Activated T-helper 1 cell treated with anti-CD3 and anti-CD28 coated beads, Interleukin-2, amount 50 U/mL, for 16 hours (primary cell): ENCODE measurements around the gene ARHGEF1.

Experiments used
- DNase-seq, 2 donors: peaks; one replicate each; pipeline ENCODE4 v3.0.0-alpha.2; 2020; ENCODE audit warnings: low read depth in 1 of 2, low spot score in 1 of 2

ARHGEF1 gene

DNA sequence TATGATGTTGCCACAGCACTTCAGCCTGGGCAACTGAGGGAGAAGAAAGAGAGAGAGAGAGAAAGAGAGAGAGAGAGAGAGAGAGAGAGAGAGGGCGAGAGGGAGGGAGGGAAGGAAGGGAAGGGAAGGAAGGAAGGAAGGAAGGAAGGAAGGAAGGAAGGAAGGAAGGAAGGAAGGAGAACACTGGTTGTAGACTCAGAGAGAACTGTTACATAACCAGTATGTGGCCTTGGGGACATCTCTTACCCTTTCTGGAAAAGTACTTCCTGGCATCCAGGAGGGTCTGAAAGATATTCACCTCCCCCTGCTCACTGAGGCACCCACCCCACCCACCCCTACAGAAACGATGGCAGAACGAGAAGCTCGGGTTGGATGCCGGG lies 2.7 kb upstream of the ARHGEF1 start:
- DNase-seq = no peak

DNA sequence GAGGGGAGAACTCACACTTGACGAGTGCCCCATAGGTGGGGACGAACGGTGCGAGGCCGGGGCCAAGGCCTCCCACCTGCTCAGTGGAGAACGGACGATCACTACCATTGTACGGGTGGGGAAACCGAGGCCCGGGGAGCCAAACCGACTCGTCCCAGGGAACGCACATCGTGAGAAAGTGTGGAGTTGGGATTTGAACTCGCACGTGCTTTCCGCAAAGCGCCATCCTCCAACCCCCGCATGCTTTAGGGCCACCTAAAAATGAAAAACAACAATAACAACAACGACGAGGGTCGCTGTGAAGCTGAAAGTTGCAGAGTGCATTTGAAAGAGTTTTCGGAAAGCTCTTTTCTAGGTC lies 458 bp downstream of the ARHGEF1 start:
- DNase-seq = no peak

DNA sequence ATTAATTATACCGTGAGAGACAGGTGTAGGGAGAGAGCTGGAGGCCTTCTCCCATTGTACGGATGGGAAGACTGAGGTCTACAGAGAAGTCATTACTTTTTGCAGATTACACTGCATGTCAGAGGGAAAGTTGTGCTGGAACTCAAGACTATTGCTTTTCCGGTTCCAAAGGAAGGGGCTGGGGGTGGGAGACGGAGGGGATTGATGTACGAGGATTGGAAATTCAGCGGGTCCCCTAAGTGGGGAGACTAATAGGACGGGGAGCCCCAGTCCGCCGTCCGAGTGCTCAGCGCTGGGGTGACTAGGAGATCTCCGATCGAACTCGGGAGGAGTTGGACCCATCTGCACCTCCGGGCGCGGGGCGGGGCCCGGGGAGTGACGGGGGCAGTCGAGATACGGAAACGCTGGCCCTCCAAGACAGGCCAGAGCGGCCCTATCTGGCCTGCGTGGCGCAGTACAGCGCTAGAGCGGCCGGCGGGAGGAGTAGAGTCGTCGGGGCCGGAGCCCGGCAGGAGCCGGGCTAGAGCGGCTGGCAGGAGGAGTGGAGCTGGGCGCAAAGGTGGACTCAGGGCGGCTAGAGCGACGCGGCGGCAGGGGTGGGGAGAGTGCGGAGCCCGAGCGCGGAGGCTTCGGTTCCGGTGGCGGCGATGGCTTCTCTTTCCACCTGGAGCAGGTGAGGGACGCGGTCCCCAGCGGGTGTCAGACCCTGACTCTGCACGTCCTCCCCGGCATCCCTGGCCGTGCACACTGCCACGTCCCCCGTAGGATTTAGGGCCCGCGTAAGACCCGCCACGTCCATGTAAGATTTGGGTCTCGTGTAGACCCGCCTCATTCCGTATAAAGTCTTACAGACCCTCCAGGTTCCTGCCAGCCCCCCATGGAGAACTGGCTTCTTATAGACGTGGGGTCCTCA lies 1.1 kb downstream of the ARHGEF1 start:
- DNase-seq = peak; percentile 76 to 78

DNA sequence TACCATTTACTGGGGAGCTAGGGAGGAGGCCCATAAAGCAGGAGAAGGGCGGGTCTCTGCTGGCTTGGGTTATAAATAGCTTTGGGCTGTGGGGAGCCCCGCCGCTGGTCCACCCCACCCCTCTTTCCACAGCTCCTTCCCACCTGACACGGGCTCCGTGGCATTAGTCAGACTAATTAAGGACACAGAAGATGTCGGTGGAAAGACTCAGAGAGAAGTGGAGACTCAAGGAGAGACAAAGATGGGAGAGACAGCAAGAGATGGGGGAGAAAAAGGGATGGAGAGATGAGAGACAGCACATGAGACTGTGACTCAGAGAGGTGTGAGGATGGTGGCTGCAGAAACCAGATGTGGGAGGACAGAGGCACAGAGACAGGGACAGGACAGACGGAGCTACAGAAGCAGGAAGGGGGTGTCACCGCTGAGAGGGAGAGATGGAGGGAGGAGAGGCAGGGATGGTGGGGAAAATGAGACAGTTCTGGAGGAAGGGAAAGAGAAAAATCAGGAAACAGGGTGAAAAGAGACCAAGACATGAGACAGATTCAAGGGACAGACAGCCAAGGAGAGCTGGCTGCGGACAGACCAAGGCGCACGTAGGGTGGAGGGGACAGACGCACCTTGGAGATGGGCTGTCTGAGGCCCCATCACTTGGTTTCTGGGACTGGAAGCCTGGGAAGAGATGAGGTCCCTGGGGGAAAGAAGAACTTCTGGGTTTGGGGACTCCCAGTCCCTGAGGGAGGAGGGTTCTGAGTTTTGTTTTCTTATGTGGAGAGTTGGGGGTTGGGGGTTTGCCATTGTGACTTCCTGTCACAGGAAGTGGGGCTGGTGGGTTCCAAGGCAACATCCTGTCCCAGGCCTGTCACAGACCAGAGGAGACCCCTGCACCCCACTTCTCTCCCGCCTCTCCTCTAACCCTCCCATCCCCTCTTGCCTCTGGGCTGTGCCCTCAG lies 4.1 kb downstream of the ARHGEF1 start:
- DNase-seq = peak; percentile 26 to 52

DNA sequence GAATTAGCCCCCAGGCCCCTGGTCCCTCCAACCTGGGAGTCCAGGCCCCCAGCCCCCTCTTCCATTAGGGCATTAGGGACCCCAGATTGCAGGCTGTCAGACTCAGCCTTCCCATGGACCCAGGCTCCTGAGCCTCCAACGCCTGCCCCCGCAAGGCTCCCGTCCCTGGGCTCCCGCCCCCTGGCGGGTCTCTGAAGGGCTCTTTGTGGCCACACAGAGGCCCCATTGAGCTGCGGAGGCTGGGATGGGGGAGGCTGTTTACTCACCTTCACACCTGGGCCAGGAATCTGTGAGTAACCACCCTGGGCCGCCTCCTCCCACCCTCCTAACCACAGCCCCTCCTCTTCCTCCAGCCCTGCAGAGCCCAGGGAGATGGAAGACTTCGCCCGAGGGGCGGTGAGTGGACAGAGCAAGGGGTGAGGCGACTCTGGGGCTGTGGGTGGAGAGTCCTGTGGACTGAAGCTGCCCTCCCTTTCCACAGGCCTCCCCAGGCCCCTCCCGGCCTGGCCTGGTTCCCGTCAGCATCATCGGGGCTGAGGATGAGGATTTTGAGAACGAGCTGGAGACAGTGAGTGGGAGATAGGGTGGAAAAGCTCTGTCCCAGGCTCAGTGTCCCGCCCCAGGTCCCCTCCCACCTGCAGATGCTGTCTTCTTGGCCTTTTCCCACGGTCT lies 4.9 kb downstream of the ARHGEF1 start:
- DNase-seq = peak; percentile 75 to 81

DNA sequence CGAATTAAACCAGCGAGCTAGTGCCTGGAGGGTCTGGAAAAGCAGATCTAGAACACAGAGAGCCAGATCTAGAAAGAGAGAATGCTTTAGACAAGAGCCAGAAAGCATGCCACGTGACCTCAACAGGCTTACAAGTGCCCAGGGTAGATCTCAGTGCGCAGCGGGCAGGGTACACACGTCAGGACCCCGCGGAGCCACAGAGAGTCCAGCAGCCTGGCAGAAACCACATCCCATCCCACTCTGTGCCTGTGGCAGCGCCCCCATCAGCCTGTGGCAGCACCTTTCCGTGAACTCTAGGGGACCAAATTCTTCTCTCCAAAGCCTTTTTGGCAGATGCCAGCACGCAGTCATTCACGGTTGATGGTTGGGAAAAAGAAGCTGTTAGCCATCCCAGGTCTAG lies 5.9 kb downstream of the ARHGEF1 start:
- no peak for DNase-seq

DNA sequence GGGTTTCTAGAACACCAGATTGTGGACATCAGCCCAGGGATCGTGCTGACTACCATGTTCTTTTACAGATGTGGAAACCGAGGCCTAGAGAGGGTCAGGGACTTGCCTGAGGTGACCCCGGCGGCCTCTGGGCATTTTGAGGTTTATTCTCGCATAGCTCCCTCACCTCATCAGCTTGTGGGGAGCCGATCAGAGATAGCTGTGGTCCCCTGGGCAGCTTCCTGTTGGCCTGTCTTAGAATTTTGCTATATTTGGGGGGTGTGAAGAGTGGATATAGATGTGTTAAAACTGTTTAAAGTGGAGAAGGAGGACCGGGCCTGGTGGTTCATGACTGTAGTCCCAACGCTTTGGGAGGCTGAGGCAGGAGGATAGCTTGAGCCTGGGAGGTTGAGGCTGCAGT lies 6.9 kb downstream of the ARHGEF1 start:
- DNase-seq = no peak

DNA sequence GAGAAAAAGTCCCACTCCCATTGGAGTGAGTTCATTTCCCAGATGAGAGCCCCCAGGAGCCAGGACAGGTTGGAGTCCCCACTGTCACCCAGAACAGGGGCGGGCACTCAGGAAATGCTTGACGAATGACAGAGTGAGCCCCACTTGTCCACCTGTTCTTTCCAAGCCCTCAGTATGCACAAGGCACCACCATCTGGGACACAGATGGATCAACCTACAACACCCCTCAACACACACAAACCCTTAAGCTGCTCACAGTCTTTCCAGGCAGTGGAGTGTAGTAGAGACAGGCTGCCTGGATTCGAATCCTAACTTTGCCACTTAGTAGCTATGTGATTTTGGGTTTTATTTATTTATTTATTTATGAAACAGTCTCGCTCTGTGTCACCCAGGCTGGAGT lies 8.0 kb downstream of the ARHGEF1 start:
- no peak for DNase-seq

DNA sequence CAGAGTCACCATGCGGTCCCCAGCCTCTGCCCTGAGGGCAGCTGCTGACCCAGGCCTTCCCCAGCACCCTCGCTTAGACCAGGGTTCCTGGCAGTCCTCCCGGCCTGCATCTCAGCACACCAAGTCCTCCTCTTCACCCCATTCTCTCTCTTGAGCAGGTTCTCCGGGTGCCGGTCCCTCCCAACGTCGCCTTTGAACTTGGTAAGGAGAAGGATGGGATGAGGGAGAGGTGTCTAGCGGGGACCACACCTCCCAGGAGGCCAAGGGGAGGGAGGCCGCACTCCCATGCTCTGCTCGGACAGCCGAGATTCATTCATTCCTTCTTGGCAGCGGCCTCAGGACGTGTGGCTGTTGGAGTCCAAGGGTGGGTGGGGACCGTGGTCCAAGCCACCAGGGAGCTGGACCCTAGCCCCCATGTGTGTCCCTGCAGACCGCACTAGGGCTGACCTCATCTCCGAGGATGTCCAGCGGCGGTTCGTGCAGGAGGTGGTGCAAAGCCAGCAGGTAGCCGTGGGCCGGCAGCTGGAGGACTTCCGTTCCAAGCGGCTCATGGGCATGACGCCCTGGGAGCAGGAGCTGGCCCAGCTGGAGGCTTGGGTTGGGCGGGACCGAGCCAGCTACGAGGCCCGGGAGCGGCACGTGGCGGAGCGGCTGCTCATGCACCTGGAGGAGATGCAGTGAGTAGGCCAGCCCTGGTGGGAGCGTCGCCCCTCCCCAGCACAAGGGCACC lies 9.4 kb downstream of the ARHGEF1 start:
- DNase-seq = no peak

DNA sequence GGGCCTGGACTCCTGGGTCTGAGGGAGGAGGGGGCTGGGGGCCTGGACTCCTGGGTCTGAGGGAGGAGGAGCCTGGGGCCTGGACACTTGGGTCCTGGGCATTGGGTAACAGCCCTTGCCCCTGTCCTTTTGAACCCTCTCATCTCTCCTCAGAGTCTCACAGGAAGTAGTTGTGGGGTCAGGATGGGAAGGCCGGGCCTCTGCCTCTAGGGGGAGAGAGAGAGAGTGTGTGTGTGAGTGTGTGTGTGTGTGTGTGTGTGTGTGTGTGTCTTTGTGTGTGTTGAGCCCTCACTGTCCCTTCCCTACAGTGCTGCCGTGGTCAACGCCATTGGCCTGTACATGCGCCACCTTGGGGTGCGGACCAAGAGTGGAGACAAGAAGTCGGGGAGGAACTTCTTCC lies 10.9 kb downstream of the ARHGEF1 start:
- DNase-seq = no peak

DNA sequence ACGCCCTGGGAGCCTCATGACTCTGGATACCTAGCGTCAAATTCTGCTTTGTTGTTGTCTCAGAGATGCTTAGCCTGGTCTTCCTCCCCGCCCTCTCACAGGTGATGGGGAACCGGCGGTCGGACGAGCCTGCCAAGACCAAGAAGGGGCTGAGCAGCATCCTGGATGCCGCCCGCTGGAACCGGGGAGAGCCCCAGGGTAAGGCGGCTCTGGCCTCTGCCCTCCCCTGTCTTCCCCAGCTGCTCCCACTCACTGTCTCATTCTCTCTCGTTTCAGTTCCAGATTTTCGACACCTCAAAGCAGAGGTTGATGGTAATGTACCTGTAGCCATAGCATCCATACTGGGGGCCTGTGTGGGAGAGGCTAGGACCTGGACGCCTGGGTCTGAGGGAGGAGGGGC lies 11.4 kb downstream of the ARHGEF1 start:
- no peak for DNase-seq

DNA sequence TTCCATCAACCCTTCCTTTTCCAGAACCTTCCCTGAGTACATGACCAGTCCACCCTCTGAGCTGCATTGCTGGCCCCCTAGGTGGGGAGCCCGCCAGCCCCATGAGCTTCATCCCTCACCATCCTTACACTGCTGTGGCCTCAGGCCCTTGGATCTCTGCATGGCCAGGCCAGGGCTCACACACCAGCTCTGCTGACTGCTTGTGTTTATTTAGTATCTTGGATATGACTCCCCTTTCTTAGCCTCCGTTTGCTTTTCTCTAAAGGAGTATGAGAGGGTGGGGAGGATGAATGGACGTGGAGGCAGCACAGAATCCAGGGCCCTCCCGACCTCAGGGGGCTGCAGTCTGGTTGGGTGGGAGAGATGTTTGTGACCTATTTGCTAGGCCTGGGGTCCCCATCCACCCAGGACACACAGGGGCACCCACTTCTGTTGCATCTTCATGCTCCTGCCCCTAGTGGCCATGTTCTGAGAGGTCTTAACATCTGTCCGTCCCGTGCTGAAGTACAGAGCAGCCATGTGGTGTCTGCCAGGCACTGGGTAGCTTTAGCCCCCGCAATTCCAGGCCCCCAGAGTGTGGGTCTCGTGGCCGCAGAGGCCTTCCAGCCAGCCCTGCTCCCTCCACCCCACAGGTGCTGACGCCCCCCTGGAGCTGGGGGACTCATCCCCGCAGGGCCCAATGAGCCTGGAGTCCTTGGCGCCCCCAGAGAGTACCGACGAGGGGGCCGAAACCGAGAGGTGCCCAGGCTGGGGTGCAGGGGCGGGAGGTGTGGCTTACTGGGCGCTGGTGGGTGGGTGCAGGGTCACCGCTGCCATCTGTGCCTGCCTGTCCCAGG lies 13.0 kb downstream of the ARHGEF1 start:
- no peak for DNase-seq

DNA sequence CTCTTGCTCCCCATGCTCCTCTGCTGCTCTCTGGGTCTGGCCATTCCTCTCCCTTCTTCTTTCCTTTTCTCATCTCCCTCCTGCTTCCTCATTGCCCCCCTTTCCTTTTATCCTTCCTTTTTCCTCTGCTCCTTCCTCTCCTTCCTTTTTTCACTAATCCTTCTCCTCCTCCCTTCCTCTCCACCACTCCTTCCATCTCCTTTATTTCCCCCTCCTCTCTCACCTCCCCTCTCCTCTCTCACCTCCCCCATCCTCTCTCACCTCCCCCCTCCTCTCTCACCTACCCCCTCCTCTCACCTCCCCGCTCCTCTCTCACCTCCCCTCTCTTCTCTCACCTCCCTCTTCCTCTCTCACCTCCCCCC lies 13.6 kb downstream of the ARHGEF1 start:
- no peak for DNase-seq

DNA sequence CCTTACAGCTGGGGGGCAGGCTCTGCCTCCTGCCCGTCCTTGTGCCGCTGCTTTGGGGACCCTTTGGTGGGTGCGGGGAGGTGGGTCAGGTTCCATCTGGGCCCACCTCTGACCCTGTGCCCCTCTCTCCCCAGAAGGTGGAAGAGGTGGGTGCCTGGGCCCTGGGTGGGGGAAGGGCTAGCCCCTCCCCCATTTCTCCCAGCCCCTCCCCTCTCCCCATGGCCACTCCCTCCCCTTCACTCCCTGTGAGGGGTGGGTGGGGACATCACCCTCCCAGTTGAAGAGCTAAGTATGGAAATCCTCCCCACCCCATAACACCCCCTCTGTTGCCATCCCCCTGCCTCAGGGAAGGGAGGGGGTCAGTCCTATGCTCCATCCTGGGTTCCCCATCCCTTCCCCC lies 14.2 kb downstream of the ARHGEF1 start:
- DNase-seq = no peak

DNA sequence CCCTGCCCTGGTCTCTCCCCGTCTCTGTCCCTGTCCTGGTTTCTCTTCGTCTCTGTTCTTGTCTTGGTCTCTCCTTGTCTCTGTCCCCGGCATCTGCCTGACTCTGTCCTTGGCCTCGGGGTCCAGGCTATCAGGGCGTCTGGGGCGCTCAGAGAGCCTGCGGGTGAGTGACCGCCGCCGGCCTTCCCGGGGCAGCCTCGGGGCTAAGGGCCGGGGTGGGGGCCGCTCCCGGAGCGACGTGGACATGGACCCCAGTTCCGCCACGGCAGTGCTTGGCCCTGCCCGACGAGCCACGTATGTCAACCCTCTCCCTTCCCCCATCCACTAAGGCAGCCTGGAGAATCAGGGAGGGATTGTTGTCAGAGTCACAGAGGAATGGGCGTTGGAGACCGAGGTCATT lies 14.8 kb downstream of the ARHGEF1 start:
- no peak for DNase-seq

DNA sequence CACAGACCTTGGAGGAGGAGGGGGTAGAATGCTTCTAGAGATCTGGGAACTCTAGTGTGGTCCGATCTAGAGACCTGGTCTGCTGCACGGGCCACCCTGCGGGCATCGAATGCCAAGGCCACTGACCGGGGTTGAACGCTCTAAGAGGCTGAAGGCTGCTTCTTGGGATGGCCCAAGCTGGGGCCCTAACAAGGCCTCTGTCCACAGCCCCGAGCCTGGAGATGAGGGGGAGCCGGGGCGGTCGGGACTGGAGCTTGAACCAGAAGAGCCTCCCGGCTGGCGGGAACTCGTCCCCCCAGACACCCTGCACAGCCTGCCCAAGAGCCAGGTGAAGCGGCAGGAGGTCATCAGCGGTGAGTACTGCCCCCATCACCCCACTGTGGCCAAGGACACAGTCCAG lies 15.3 kb downstream of the ARHGEF1 start:
- DNase-seq = no peak

DNA sequence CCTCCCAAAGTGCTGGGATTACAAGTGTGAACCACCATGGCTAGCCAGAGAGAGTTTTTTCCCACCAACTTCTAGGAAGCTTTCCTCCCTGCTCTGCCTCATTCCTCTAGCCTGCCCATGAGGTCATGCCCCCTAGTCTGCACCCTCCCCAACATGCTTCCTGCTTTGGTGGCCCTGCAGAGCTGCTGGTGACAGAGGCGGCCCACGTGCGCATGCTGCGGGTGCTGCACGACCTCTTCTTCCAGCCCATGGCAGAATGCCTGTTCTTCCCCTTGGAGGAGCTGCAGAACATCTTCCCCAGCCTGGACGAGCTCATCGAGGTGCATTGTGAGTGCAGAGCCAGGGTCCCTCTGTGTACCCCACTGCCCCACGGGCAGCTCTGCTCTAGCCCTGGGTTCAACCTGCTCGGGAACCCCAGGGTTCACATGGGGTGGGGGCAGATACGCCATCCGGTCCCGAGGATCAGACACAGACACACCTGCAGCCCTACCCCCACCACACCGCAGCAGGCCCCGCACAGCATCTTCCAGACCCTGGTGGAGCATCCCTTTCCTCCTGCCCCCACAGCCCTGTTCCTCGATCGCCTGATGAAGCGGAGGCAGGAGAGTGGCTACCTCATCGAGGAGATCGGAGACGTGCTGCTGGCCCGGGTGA lies 18.9 kb downstream of the ARHGEF1 start:
- DNase-seq = no peak

DNA sequence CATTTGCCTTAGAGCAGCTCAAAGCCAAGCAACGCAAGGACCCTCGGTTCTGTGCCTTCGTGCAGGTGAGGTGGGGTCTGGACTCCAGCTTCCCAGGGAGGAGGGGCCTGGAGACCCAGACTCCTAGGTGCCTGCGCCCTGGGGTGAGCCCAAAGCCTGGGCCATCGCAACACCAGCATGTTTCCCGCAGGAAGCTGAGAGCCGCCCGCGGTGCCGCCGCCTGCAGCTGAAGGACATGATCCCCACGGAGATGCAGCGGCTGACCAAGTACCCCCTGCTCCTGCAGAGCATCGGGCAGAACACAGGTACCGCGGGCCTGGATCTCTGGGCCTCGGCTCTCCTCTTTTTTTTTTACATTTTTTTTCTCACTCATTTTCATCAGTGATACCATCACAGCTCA lies 19.6 kb downstream of the ARHGEF1 start:
- DNase-seq = no peak

DNA sequence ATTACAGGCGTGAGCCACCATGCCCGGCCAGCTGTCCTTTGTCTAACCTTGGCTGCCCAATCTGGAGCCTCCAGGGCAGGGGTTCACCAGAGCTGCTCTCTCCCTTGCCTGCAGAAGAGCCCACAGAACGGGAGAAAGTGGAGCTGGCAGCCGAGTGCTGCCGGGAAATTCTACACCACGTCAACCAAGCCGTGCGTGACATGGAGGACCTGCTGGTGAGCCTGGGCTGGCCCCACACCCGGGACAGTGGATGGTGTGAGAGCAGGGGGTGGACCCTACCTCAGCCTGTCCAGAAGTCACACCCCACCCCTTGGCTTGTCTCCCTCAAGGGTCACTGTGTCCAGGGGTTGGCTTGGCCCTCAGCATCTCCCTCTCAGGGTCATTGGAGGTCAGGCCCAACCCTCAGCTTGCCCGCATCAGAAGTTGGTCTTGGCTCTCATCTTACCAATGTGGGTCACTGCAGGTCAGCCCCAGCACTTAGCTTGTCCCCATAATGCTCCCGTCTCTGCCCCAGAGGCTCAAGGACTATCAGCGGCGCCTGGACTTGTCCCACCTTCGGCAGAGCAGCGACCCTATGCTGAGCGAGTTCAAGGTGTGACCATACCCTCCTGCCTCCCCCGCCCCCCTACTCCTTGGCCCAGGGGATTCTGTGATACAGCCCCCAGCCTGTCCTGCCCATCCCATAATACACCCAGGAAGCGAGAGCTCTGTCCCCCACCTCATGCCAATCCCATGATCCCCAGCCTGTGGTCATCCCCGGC lies 20.4 kb downstream of the ARHGEF1 start:
- DNase-seq = no peak
